ENCODE measurements around the gene TWNK.
"Not testable (repeated sequence)": the region's sequence is repeated elsewhere in the genome, so short reads cannot be mapped to it uniquely, and the experiment has no call there.

Gene TWNK

GRCh38 chr10:100972904-100973535 is 14.3 kb upstream of the TWNK start:
- no peak for DNase-seq (ENCODE audit: low read depth, low spot score)

DNA sequence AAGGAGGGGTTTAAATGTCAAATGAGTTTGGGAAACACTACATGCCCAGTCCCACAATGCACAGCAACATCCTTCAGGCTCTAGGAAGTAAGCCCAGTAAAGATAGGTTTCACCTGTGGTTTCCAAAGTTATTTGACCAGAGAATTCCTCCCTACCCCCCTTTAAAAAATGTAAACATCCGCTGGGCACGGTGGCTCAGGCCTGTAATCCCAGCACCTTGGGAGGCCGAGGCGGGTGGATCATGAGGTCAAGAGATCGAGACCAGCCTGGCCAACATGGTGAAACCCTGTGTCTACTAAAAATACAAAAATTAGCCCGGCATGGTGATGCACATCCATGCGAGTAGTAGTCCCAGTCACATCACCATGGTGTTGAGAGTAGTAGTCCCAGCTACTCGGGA is 11.9 kb upstream of the TWNK start:
- DNase-seq (ENCODE audit: low read depth, low spot score), result not testable (repeated sequence)

GRCh38 chr10:100976906-100977305 is 10.4 kb upstream of the TWNK start:
- DNase-seq (ENCODE audit: low read depth, low spot score), result no peak

- DNase-seq (ENCODE audit: low read depth, low spot score), result no peak
Measured at GRCh38 chr10:100977436-100977835, 9.9 kb upstream of the TWNK start.

DNA sequence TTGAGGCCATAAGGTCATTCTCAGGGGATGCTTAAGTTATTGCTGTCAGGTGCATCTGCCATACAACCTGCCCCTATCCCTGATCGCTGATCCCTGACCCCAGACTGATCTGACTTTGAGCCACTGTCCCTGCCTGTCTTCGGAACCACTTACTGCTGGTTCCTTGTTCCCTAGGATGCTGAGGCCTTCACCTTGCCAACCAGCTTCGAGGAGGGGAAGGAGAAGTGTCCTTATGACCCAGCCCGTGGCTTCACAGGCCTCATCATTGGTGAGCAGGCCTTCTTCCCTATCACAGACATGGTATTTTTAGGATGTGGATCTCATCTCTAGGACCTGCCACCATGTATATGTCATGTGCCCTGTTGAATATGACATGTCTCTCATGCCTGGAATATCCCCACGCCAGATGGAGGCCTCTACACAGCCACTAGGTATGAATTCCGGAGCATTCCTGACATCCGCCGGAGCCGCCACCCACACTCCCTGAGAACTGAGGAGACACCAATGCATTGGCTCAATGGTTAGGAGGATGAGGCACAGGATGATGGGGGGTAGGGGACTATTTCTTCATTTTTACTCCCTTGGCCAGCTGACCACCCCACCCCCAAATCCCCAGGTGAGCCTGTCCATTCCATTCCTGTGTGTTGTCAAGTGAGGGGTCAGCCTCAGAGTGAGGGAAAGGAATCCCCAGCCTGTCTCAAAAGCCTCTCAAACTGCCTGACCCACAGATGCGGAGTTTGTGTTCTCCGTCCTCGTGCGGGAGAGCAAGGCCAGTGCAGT is 9.0 kb upstream of the TWNK start:
- no peak for DNase-seq (ENCODE audit: low read depth, low spot score)

DNA sequence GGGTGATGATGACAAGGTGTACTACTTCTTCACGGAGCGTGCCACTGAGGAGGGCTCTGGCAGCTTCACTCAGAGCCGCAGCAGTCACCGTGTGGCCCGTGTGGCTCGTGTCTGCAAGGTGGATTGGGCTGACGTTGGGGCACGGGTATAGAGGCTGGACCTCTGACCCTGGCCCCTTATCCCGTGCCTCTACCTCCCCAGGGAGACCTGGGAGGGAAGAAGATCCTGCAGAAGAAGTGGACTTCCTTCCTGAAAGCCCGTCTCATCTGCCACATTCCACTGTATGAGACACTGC is 8.5 kb upstream of the TWNK start:
- DNase-seq (ENCODE audit: low read depth, low spot score), result no peak

GRCh38 chr10:100979791-100980272 is 7.5 kb upstream of the TWNK start:
- no peak for DNase-seq (ENCODE audit: low read depth, low spot score)

GRCh38 chr10:100980311-100980710 is 7.0 kb upstream of the TWNK start:
- no peak for DNase-seq (ENCODE audit: low read depth, low spot score)

DNA sequence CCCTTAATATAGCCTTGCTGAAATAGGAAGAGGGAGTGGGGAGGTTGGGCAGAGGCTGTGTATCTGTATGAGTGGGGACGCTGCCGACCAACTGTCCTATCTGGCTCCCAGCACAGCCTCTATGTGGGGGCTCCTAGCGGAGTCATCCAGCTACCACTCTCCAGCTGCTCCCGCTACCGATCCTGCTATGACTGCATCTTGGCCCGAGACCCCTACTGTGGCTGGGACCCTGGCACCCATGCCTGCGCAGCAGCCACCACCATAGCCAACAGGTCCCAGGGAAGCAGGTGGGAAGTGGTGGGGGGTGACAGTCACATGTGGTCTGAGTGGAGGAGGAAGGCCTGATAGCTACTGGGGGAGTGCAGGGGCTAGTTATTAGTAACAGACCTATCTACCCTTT is 6.6 kb upstream of the TWNK start:
- DNase-seq (ENCODE audit: low read depth, low spot score), result no peak

GRCh38 chr10:100981178-100981772 is 6.1 kb upstream of the TWNK start:
- no peak for DNase-seq (ENCODE audit: low read depth, low spot score)

DNA sequence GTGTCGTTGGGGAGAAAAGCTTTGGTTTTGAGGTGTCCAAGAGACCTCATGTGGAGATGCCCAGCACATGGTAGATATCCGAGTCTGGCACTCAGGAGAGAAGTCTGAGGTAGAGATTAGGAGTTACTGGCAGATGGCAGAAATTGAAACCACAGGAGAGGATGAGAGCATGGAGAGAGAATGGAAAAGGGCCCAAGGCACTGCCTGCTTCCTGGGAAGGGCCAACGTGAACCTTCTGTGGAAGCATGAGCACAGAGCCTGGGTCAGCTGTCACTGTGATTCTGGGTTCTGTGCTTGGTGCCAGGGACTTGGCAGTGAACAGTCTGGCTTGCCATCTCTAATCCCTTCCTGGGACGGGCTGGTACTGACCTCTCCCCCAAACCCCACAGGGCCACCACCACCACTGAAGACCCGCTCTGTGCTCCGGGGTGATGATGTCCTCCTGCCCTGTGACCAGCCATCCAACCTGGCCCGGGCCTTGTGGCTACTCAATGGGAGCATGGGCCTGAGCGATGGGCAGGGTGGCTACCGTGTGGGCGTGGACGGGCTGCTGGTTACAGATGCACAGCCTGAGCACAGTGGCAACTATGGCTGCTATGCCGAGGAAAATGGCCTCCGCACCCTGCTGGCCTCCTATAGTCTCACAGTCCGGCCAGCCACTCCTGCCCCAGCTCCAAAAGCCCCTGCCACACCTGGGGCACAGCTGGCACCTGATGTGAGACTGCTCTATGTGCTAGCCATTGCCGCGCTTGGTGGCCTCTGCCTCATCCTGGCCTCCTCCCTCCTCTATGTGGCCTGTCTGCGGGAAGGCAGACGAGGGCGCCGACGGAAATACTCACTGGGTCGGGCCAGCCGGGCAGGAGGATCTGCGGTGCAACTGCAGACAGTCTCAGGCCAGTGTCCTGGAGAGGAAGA is 4.2 kb upstream of the TWNK start:
- no peak for DNase-seq (ENCODE audit: low read depth, low spot score)

- no peak for DNase-seq (ENCODE audit: low read depth, low spot score)
Measured at GRCh38 chr10:100983868-100984671, 3.3 kb upstream of the TWNK start.

- DNase-seq (ENCODE audit: low read depth, low spot score), result no peak
Measured at GRCh38 chr10:100984672-100985177, 2.6 kb upstream of the TWNK start.

DNA sequence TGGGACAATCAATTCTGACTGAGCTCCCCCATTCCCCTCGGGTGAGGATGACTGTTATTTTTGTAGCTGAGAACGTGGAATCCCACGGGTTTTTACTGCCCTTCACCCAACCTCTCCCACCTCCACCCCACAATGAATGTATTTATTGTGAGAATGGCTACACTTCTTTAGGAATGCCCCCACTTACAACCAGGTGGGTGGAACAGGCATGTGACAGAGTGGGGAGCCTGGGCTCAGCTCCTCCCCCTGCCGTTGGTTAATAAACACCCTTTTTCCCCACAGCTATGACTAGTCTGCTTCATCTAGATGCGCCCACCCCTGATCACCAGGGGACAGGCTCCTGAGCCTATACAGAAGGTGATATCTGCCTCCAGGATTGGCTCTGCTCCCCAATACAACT is 2.0 kb upstream of the TWNK start:
- DNase-seq (ENCODE audit: low read depth, low spot score), result no peak

GRCh38 chr10:100986623-100986951 is 756 bp upstream of the TWNK start:
- DNase-seq (ENCODE audit: low read depth, low spot score), result no peak

DNA sequence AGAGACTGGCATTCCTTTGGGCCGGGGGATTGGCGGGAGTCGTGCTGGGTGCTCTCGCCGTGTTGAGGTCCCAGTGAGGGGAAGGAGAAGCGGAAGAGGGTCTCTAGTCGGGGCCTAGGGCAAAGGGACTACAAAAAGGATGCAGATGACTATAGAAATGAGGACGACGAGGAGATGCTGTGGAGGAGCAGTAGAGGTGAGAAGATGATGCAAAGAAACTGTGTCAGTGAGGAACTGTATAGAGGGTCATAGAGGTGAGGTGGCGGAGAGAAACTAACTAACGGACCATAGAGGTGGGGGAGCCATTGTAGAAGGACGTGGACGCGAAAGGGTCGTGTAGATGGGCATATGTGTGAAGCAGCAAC is 324 bp downstream of the TWNK start:
- DNase-seq (ENCODE audit: low read depth, low spot score), result no peak

- no peak for DNase-seq (ENCODE audit: low read depth, low spot score)
Measured at GRCh38 chr10:100988166-100988565, 823 bp downstream of the TWNK start.

DNA sequence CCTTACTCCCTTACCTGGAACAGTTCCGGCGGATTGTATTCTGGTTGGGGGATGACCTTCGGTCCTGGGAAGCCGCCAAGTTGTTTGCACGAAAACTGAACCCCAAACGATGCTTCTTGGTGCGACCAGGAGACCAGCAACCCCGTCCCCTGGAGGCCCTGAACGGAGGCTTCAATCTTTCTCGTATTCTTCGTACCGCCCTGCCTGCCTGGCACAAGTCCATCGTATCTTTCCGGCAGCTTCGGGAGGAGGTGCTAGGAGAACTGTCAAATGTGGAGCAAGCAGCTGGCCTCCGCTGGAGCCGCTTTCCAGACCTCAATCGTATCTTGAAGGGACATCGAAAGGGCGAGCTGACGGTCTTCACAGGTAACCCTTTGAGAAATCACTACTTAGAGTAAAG is 1.7 kb downstream of the TWNK start:
- no peak for DNase-seq (ENCODE audit: low read depth, low spot score)

GRCh38 chr10:100993986-100994708 is 6.8 kb downstream of the TWNK start:
- peak; percentile 63 for DNase-seq (ENCODE audit: low read depth, low spot score)

DNA sequence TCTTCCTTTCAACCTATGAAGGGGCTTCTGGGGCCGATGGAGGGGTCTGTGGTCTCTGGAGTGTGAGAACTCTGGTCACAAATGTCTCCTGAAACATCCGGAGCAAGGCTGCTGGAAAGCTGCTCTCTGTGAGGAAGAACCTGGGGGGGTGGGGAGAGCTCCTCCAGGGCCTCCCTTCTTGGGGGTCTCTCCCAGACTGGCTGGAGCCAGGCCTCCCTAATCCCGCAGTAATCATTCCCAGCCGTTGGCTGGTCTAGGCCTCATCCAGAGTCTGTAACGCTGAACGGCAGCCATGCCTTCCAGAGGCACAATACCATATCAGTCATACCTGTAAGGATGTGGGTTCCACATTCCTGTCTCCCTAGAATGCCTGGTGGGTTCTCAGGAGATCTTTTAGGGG is 7.8 kb downstream of the TWNK start:
- no peak for DNase-seq (ENCODE audit: low read depth, low spot score)

Measured in astrocyte of the hippocampus (primary cell).